SK-N-SH (cell line): Measurements from ENCODE around the gene FRZB. TPM values are rescaled to one million over a fixed set of nuclear protein-coding genes. Genes with fewer than 3 reads are reported as not detected.

ENCODE experiments used
- CTCF ChIA-PET: fragments of 300-600, 350-600 bp; formaldehyde crosslinking; extraction: SDS; loops from one replicate; lab custom pipeline; 2021; lab: Yijun Ruan, JAX
- POLR2A ChIA-PET: fragments of 350-600 bp; sonication (Branson Sonifier 250); formaldehyde crosslinking; extraction: SDS; loops from one replicate; lab custom pipeline; 2020; ENCODE audit warnings: antibody characterized with exemption, inconsistent platforms; lab: Yijun Ruan, JAX
- DNase-seq: peaks from one replicate; pipeline ENCODE4 v3.0.0; 2012
- H2AFZ ChIP-seq: fragments of 200-600 bp; sonication (generic); 2 replicates; pipeline ENCODE4 v1.8.1; 2016; ENCODE audit warnings: antibody characterized with exemption, mild to moderate bottlenecking, low read depth
- H3F3A ChIP-seq: fragments of 200-600 bp; sonication (generic); replicated peaks from 2 replicates; pipeline ENCODE3; 2016; ENCODE audit warnings: antibody characterized with exemption, mild to moderate bottlenecking; ENCODE audit not compliant: insufficient read depth
- H3K27ac ChIP-seq, 2 experiments: fragments of 200-500 bp in 1 of 2; fragments of 200-600 bp in 1 of 2; sonication (Bioruptor generic) in 1 of 2; sonication (generic), shearing (Covaris generic) in 1 of 2; 2 replicates each; pipeline versions ENCODE4 v1.5.1 to v1.6.1; 2014 to 2016; ENCODE audit warnings: low read depth in 2 of 2, inconsistent platforms in 1 of 2, low read length in 1 of 2, mild to moderate bottlenecking in 1 of 2, mixed read lengths in 1 of 2
- H3K27me3 ChIP-seq: fragments of 200-600 bp; sonication (generic), shearing (Covaris generic); 2 replicates; pipeline ENCODE4 v1.6.1; 2016; ENCODE audit warnings: mixed run types; ENCODE audit not compliant: insufficient read depth
- H3K36me3 ChIP-seq, 2 experiments: fragments of 200-500 bp in 1 of 2; fragments of 200-600 bp in 1 of 2; sonication (Bioruptor generic) in 1 of 2; sonication (generic) in 1 of 2; replicated peaks in 1 of 2; 2 replicates each; pipeline versions ENCODE3 to v1.5.1; 2014 to 2016; ENCODE audit warnings: low read length in 1 of 2, mild to moderate bottlenecking in 1 of 2; ENCODE audit not compliant: insufficient read depth in 2 of 2, control insufficient read depth in 1 of 2
- H3K4me1 ChIP-seq, 2 experiments: fragments of 200-500 bp in 1 of 2; fragments of 200-600 bp in 1 of 2; sonication (Bioruptor generic) in 1 of 2; sonication (generic), shearing (Covaris generic) in 1 of 2; 2 replicates each; pipeline versions ENCODE4 v1.5.1 to v1.6.1; 2014 to 2016; ENCODE audit warnings: low read depth in 1 of 2, low read length in 1 of 2, mixed run types in 1 of 2; ENCODE audit not compliant: insufficient read depth in 2 of 2, control insufficient read depth in 1 of 2
- H3K4me2 ChIP-seq: fragments of 200-600 bp; sonication (generic), shearing (Covaris generic); 2 replicates; pipeline ENCODE4 v1.6.1; 2017; ENCODE audit warnings: mixed run types
- H3K4me3 ChIP-seq, 2 experiments: fragments of 200-500 bp in 1 of 2; fragments of 200-600 bp in 1 of 2; sonication (Bioruptor generic) in 1 of 2; sonication (generic), shearing (Covaris generic) in 1 of 2; 2 replicates each; pipeline versions ENCODE4 v1.5.1 to v1.8.1; 2014 to 2016; ENCODE audit warnings: low read depth in 2 of 2, inconsistent platforms in 1 of 2, low read length in 1 of 2, mild to moderate bottlenecking in 1 of 2, mixed read lengths in 1 of 2, moderate library complexity in 1 of 2
- H3K79me2 ChIP-seq: fragments of 200-600 bp; sonication (generic); 2 replicates; pipeline ENCODE4 v1.8.1; 2017; ENCODE audit warnings: mild to moderate bottlenecking; ENCODE audit not compliant: insufficient read depth
- H3K9ac ChIP-seq: fragments of 200-600 bp; sonication (generic); 2 replicates; pipeline ENCODE4 v1.6.1; 2017; ENCODE audit warnings: mixed run types
- H3K9me2 ChIP-seq: fragments of 200-600 bp; sonication (generic); 2 replicates; pipeline ENCODE4 v1.6.1; 2017; ENCODE audit warnings: mixed run types
- H3K9me3 ChIP-seq: fragments of 200-600 bp; sonication (generic); 2 replicates; pipeline ENCODE4 v1.6.1; 2017; ENCODE audit warnings: mixed run types, mild to moderate bottlenecking, moderate library complexity
- H4K20me1 ChIP-seq: fragments of 200-600 bp; sonication (generic); 2 replicates; pipeline ENCODE4 v1.6.1; 2017; ENCODE audit warnings: mild to moderate bottlenecking, mixed run types; ENCODE audit not compliant: insufficient read depth
- CTCF ChIP-seq: fragments of 200-600 bp; sonication (generic); IDR thresholded peaks from 2 replicates; pipeline ENCODE4 v1.6.1; 2017; ENCODE audit warnings: antibody characterized with exemption, mild to moderate bottlenecking, moderate library complexity
- EP300 ChIP-seq, 2 experiments: IDR thresholded peaks; 2 replicates each; pipeline versions ENCODE4 v1.4.0 to v1.6.1; 2012; ENCODE audit warnings: borderline replicate concordance in 1 of 2, low read depth in 1 of 2, low read length in 1 of 2
- NFIC ChIP-seq: IDR thresholded peaks from 2 replicates; pipeline ENCODE4 v1.4.0; 2012; ENCODE audit warnings: borderline replicate concordance
- POLR2AphosphoS5 ChIP-seq: IDR thresholded peaks from 2 replicates; pipeline ENCODE4 v1.6.1; 2012; ENCODE audit warnings: low read depth, low read length
- RCOR1 ChIP-seq: fragments of 150-350 bp; IDR thresholded peaks from 2 replicates; pipeline ENCODE4 v1.6.1; 2017; ENCODE audit warnings: antibody characterized with exemption, low read length
- RXRA ChIP-seq: IDR thresholded peaks from 2 replicates; pipeline ENCODE4 v1.4.0; 2012; ENCODE audit warnings: low read depth, mild to moderate bottlenecking, borderline replicate concordance
- SIN3A ChIP-seq: IDR thresholded peaks from 2 replicates; pipeline ENCODE4 v1.6.1; 2012; ENCODE audit warnings: low read depth, mild to moderate bottlenecking, low read length, moderate library complexity, borderline replicate concordance
- SMC3 ChIP-seq: IDR thresholded peaks from 2 replicates; pipeline ENCODE4 v1.6.1; 2012; ENCODE audit warnings: low read depth, low read length, improper control_type of control experiment
- TAF1 ChIP-seq: IDR thresholded peaks from 2 replicates; pipeline ENCODE4 v1.6.1; 2012; ENCODE audit warnings: low read depth, mild to moderate bottlenecking, low read length, moderate library complexity, borderline replicate concordance
- TCF12 ChIP-seq: IDR thresholded peaks from 2 replicates; pipeline ENCODE4 v1.4.0; 2012
- TEAD4 ChIP-seq: IDR thresholded peaks from 2 replicates; pipeline ENCODE4 v1.4.0; 2012; ENCODE audit warnings: mild to moderate bottlenecking, borderline replicate concordance; ENCODE audit not compliant: insufficient read depth
- YY1 ChIP-seq: IDR thresholded peaks from 2 replicates; pipeline ENCODE4 v1.4.0; 2012; ENCODE audit warnings: low read depth, mild to moderate bottlenecking
- ZBTB33 ChIP-seq: IDR thresholded peaks from 2 replicates; pipeline ENCODE4 v1.4.0; 2012; ENCODE audit warnings: low read depth, borderline replicate concordance
- WGBS: methylation state at CpG from one replicate; pipeline ENCODE4 v1.1.6; 2017; ENCODE audit warnings: low lambda C conversion rate; 5-methylcytosine and 5-hydroxymethylcytosine counted together
- polyA plus RNA-seq, 3 experiments: library from polyadenylated mRNA; depleted of rRNA; stranded (reverse); fragments of >200 nt; gene quantifications; 2 replicates each; pipeline ENCODE4 v1.2.3, GENCODE V29; 2012
- TF ChIP-seq, protein P1 (sequence below): IDR thresholded peaks from 2 replicates; pipeline ENCODE4; 2012
- TF ChIP-seq, protein P2 (sequence below): fragments of 150-350 bp; IDR thresholded peaks from 2 replicates; pipeline ENCODE4 v1.6.1; 2016; ENCODE audit warnings: mild to moderate bottlenecking, low read depth, low read length
- TF ChIP-seq, protein P3 (sequence below): IDR thresholded peaks from 2 replicates; pipeline ENCODE4 v1.4.0; 2012; ENCODE audit warnings: low read depth
- TF ChIP-seq, protein P4 (sequence below): fragments of 150-350 bp; IDR thresholded peaks from 2 replicates; pipeline ENCODE4 v1.6.1; 2017; ENCODE audit warnings: antibody characterized with exemption, low read length, low read depth, borderline replicate concordance

The FRZB gene
- polyA plus RNA-seq, 1 of the 3 experiments (the other 2 are of a cell fraction), result 3.5 TPM

DNA sequence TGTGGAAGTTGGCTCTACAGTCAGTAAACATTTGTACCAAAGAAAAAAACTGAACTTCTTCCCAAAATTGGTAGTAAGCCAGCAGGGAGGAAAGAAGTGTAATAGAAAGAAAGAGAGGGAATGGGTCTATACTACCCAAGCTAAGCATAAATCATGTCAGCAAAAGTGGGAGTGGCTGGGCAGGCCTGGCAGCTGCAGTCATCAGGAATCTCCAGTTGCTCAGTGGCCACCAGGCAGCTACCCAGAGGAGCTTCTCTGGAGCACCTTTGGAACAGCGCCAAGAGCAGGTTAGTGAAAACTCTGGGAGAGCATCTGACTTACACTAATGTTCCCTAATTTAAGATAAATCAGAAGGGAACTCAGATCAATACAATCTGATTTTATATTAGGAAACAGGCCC lies 14.3 kb downstream of the FRZB start:
- Histone ChIP-seq H3K27me3 (no peaks in the 10 kb centered on the region), H3K4me3 (no peak overlapping the region), H3K27ac (no peak overlapping the region), H3F3A (peaks cover 6% of the 10 kb centered on the region), H3K9me3 (0 out of 2 replicates have a peak, but pooled peaks cover 7% of the 10 kb centered on the region), H3K36me3 (no peaks in the 10 kb centered on the region), H2AFZ (no peak overlapping the region), H3K4me2 (no peak overlapping the region), H3K9ac (no peak overlapping the region), H3K4me1 (peaks cover 3 to 5% of the 10 kb centered on the region in 2 experiments; a peak in 3 of 4 replicates), H3K9me2 (no peaks in the 10 kb centered on the region)
- WGBS, result 100% methylated on average over 1 of the region's 1 CpG
- CTCF ChIA-PET, result interaction anchor here (0.7 to 1.4 kb wide), 4 partner anchors 13 to 666 kb away, joined by 3 read pairs; no protein-coding TSS in a partner anchor
- TF ChIP-seq YY1 (no peak), NFIC (peak; percentile 61)
- TF ChIP-seq, protein P1, sequence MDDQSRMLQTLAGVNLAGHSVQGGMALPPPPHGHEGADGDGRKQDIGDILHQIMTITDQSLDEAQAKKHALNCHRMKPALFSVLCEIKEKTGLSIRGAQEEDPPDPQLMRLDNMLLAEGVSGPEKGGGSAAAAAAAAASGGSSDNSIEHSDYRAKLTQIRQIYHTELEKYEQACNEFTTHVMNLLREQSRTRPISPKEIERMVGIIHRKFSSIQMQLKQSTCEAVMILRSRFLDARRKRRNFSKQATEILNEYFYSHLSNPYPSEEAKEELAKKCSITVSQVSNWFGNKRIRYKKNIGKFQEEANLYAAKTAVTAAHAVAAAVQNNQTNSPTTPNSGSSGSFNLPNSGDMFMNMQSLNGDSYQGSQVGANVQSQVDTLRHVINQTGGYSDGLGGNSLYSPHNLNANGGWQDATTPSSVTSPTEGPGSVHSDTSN, result peak; percentile 85
- TF ChIP-seq, all 33 proteins: peak for 2
- Histone ChIP-seq H4K20me1 (no peaks in the 10 kb centered on the region), H3K79me2 (no peaks in the 10 kb centered on the region)
- POLR2A ChIA-PET, result no interaction called here
- DNase-seq, result no peak

DNA sequence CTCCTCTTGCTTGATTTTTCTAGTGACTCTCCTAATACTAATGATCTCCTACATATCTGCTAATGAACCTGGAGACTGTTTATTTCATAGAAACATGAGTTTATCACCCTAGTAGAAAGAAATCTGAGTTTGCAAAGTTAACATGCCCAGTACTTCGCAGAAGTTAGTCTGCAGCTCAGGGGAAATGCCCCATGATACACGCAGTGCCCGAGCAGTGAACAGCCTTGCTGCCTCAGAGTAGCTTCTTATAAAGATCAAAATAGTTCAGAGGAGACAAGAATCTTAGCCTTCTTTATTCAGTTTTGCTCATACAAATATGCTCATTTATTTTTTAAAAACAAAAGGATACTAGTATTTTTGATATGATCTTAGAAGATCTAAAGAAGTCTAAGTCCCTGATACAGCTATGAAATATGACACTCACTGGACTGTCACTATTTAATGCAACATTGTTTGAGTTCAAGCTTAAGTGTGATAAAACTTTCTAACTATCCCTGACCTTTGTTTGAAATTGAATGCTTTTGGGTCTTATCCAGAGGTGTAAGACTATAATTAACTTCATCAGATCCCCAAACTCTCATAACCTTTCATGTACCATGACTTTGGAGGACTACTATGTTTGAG lies 20.5 kb downstream of the FRZB start:
- POLR2A ChIA-PET, result no interaction called here
- Histone ChIP-seq H3K4me1 (peaks cover 2% of the 10 kb centered on the region in 2 experiments; a peak in 1 of 4 replicates), H3K4me2 (no peak overlapping the region), H3K4me3 (no peak overlapping the region), H3K9me2 (no peaks in the 10 kb centered on the region), H4K20me1 (no peaks in the 10 kb centered on the region), H3K9ac (no peak overlapping the region), H3K27ac (no peak overlapping the region), H3K79me2 (no peaks in the 10 kb centered on the region), H3K9me3 (no peaks in the 10 kb centered on the region), H3K36me3 (no peaks in the 10 kb centered on the region), H3K27me3 (no peaks in the 10 kb centered on the region), H3F3A (no peaks in the 10 kb centered on the region), H2AFZ (peak overlapping the region; percentile 63; the same call in 1 of the 2 replicates)
- CTCF ChIA-PET, result interaction anchor here (1.6 to 3.1 kb wide), 3 partner anchors 17 to 134 kb away, joined by 3 to 7 read pairs (median 3); no protein-coding TSS in a partner anchor
- WGBS, result 88% methylated on average over 3 of the region's 3 CpGs
- DNase-seq, result no peak
- TF ChIP-seq, protein P2, sequence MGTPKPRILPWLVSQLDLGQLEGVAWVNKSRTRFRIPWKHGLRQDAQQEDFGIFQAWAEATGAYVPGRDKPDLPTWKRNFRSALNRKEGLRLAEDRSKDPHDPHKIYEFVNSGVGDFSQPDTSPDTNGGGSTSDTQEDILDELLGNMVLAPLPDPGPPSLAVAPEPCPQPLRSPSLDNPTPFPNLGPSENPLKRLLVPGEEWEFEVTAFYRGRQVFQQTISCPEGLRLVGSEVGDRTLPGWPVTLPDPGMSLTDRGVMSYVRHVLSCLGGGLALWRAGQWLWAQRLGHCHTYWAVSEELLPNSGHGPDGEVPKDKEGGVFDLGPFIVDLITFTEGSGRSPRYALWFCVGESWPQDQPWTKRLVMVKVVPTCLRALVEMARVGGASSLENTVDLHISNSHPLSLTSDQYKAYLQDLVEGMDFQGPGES, result no peak
- TF ChIP-seq SIN3A, result no peak
- no peak for TF ChIP-seq TAF1
- no peak for TF ChIP-seq EP300 (IDR thresholded peaks at IDR 0.05; ENCODE audit: borderline replicate concordance in 1 of 2, low read depth in 1 of 2, low read length in 1 of 2)
- TF ChIP-seq, protein P3, sequence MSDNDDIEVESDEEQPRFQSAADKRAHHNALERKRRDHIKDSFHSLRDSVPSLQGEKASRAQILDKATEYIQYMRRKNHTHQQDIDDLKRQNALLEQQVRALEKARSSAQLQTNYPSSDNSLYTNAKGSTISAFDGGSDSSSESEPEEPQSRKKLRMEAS, result no peak
- no peak for TF ChIP-seq RCOR1
- TF ChIP-seq TEAD4, result no peak
- TF ChIP-seq NFIC, result no peak
- TF ChIP-seq, protein P4, sequence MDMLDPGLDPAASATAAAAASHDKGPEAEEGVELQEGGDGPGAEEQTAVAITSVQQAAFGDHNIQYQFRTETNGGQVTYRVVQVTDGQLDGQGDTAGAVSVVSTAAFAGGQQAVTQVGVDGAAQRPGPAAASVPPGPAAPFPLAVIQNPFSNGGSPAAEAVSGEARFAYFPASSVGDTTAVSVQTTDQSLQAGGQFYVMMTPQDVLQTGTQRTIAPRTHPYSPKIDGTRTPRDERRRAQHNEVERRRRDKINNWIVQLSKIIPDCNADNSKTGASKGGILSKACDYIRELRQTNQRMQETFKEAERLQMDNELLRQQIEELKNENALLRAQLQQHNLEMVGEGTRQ, result no peak
- TF ChIP-seq ZBTB33, result no peak
- TF ChIP-seq RXRA, result no peak
- no peak for TF ChIP-seq CTCF
- no peak for TF ChIP-seq POLR2AphosphoS5
- TF ChIP-seq SMC3, result no peak
- no peak for TF ChIP-seq TCF12
